ENCODE measurements around the gene AUTS2. TPM values are rescaled to one million over a fixed set of nuclear protein-coding genes. Genes with fewer than 3 reads are reported as not detected.

AUTS2 gene
- total and polyA plus RNA-seq, 9 of the 15 experiments (the other 6 are each of a cell fraction or from before 2014, with no cell fraction given): 0.58 TPM; not detected in 8

GRCh38 chr7:70271617-70272081, 673.4 kb downstream of the AUTS2 start:
- no TSS peak for BruUV-seq (replicated peaks)
- Histone ChIP-seq H3K27me3 (ENCODE audit: control insufficient read depth in 2 of 2, insufficient read depth in 2 of 2, low read length in 2 of 2) (no peaks in the 10 kb centered on the region), H4K20me1 (replicated peaks; ENCODE audit: control insufficient read depth, insufficient read depth, low read length) (no peaks in the 10 kb centered on the region), H3K4me2 (ENCODE audit: insufficient read depth, low read length) (no peak overlapping the region), H3K27ac (ENCODE audit: extremely low read depth, low read depth, low read length) (no peak overlapping the region), H2AFZ (ENCODE audit: low read depth, low read length) (no peak overlapping the region), H3K36me3 (ENCODE audit: control insufficient read depth, insufficient read depth, low read length) (no peaks in the 10 kb centered on the region), H3K79me2 (ENCODE audit: control insufficient read depth, insufficient read depth, low read length) (no peaks in the 10 kb centered on the region), H3K9me1 (ENCODE audit: control insufficient read depth, insufficient read depth, low read length) (no peaks in the 10 kb centered on the region), H3K9ac (ENCODE audit: insufficient read depth in 1 of 2, low read depth in 2 of 2, low read length in 2 of 2) (no peak overlapping the region), H3K4me1 (replicated peaks in 1 of 2; ENCODE audit: control insufficient read depth in 2 of 2, insufficient read depth in 2 of 2, low read length in 2 of 2) (no peaks in the 10 kb centered on the region), H3K9me3 (replicated peaks; ENCODE audit: control insufficient read depth, insufficient read depth, low read depth, low read length) (no peaks in the 10 kb centered on the region), H3K4me3 (no peak overlapping the region)
- intact Hi-C loops (cut with micrococcal nuclease): no loop called here
- POLR2A ChIA-PET: no interaction called here
- in situ Hi-C loops (cut with MboI): no loop called here
- no peak for ATAC-seq
- CTCF ChIA-PET (ENCODE audit: low intra/inter-chr PET ratio): no interaction called here
- FAIRE-seq: no peak
- WGBS (ENCODE audit: insufficient coverage, low coverage, missing lambda C conversion rate): 2% methylated on average over 8 of the region's 8 CpGs
- DNase-seq (ENCODE audit: extremely low read depth in 1 of 4, low spot score in 3 of 4): no peak
- TF ChIP-seq STAT5A (IDR thresholded peaks at IDR 0.05; ENCODE audit: borderline replicate concordance, low read length) (no peak), ZBTB40 (IDR thresholded peaks at IDR 0.05) (no peak), ZBTB40 (CRISPR knock-in tag; IDR thresholded peaks at IDR 0.05) (no peak), PRMT5 (CRISPR knock-in tag; IDR thresholded peaks at IDR 0.05) (no peak), E4F1 (CRISPR knock-in tag; IDR thresholded peaks at IDR 0.05; ENCODE audit: borderline replicate concordance) (no peak), TSC22D4 (tag; IDR thresholded peaks at IDR 0.05) (no peak), THRAP3 (IDR thresholded peaks at IDR 0.05; ENCODE audit: borderline replicate concordance) (no peak), MTA3 (IDR thresholded peaks at IDR 0.05; ENCODE audit: borderline replicate concordance) (no peak), IRF2 (CRISPR knock-in tag; IDR thresholded peaks at IDR 0.05) (no peak), POU5F1 (IDR thresholded peaks at IDR 0.05; ENCODE audit: borderline replicate concordance, low read depth, low read length, partially characterized antibody) (no peak)
